ENCODE results near the gene EEF2. TPM values are rescaled to one million over a fixed set of nuclear protein-coding genes. Genes with fewer than 3 reads are reported as not detected.
A peak's percentile ranks its signal among the peaks of the same experiment; 100 is the strongest.
"Not testable (repeated sequence)": the region's sequence is repeated elsewhere in the genome, so short reads cannot be mapped to it uniquely, and the experiment has no call there.

The EEF2 gene
- total RNA-seq, 1 donor from 2014 or later = 3,162 TPM

DNA sequence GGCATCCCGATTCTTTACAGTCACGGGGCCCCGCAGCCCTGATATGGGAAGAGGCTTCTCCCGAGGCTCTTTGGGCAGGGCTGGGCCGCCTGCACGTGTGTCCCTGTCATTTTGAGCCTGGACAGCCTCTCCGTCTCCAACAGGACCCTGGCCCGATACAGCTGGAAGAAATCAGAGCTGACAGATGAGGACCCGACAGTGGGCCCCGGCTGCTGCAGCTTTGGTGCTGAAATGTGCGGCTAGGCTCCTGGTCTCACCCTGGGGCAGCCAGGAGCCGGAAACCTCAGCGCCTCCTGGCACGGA lies 25.5 kb upstream of the EEF2 start:
- Mint-ChIP-seq H3K4me3 (ENCODE audit: unreplicated experiment) (no peak overlapping the region), H3K9me3 (ENCODE audit: unreplicated experiment) (no peaks in the 10 kb centered on the region), H3K27ac (ENCODE audit: unreplicated experiment) (no peak overlapping the region), H3K36me3 (ENCODE audit: unreplicated experiment) (peaks cover 5% of the 10 kb centered on the region), H3K27me3 (ENCODE audit: unreplicated experiment) (no peaks in the 10 kb centered on the region), H3K4me1 (ENCODE audit: unreplicated experiment) (peaks cover 30% of the 10 kb centered on the region)
- DNase-seq (ENCODE audit: extremely low spot score, unreplicated experiment) = no peak
- TF ChIP-seq, protein P1, sequence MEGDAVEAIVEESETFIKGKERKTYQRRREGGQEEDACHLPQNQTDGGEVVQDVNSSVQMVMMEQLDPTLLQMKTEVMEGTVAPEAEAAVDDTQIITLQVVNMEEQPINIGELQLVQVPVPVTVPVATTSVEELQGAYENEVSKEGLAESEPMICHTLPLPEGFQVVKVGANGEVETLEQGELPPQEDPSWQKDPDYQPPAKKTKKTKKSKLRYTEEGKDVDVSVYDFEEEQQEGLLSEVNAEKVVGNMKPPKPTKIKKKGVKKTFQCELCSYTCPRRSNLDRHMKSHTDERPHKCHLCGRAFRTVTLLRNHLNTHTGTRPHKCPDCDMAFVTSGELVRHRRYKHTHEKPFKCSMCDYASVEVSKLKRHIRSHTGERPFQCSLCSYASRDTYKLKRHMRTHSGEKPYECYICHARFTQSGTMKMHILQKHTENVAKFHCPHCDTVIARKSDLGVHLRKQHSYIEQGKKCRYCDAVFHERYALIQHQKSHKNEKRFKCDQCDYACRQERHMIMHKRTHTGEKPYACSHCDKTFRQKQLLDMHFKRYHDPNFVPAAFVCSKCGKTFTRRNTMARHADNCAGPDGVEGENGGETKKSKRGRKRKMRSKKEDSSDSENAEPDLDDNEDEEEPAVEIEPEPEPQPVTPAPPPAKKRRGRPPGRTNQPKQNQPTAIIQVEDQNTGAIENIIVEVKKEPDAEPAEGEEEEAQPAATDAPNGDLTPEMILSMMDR (IDR thresholded peaks at IDR 0.05) = no peak

DNA sequence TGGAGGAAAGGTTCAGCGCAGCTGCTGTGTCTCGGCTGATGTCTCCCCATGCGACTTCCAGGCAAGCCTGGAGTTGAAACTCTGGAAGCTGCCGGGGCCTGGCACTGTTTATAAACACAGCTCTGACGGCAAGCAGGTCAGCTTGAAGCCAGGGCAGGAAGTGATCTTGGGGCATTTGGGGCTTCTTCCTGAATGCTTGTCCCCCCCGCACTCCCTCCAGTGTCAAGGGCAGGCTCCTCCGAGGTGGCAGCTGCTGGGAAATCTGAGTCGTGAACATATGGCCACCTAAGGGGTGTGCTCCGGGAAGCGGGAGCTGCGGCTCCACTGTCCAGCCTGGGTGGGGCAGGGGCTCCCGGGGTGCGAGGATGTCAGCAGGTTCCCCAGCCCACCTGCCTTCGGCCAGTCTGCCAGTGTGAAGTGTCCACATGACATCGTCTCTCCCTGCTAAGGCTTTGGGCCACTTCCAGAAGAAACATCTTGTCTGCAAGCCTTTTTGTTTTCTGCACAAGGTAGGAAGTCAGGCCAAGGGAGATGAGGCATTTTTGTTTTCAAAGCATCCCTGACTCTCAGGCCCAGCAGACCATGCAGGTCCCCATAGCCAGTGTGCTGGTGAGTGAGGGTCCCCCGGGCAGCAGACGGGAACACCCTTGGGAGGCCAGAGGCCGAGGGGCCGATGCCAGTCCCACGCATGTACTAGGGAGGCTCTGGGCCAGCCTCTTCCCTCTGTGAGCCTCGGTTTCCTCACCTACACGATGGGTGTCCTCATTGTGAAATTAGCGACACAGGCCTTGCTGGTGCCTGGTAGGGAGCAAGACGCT lies 24.9 kb upstream of the EEF2 start:
- DNase-seq (ENCODE audit: extremely low spot score, unreplicated experiment) = no peak
- Mint-ChIP-seq H3K36me3 (ENCODE audit: unreplicated experiment) (peaks cover 5% of the 10 kb centered on the region), H3K9me3 (ENCODE audit: unreplicated experiment) (no peaks in the 10 kb centered on the region), H3K4me1 (ENCODE audit: unreplicated experiment) (peaks cover 32% of the 10 kb centered on the region), H3K4me3 (ENCODE audit: unreplicated experiment) (peak overlapping the region; percentile 44), H3K27me3 (ENCODE audit: unreplicated experiment) (no peaks in the 10 kb centered on the region), H3K27ac (ENCODE audit: unreplicated experiment) (no peak overlapping the region)
- TF ChIP-seq, protein P1 (IDR thresholded peaks at IDR 0.05) = no peak

DNA sequence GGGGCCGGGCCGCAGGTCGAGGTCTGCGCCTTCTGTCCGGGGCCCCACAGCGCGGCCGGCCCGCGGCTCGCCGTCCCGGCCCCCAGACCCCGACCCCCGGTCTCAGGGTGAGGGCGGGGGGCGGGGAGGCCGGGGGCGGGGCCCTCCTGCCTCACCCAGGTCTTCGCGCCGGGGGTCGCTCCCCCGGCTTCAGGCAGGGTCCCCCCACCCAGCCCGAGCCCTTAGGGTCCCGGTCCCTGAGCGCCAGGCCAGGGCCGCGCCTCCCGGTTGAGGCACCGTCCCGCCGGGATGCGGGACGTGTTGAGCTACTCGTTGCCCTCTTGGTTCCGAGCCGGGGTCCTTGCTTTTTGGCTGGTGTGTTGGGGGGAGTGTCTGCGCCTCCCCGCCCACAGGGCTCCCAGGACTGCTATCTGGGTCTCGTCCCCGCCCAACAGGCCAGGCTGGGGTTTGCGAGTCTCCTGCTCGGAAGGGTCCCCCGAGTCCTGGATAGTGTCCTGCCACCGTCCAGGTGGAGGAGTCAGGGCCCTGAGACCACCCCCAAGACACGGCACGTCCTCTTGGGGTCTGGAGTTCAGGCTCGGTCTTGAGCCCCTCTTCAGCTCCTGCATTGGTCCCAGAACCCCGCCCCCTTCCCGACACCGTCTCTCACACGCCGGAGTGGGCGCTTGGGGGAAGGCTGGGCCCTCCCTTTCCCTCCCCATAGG lies 22.7 kb upstream of the EEF2 start:
- no peak for DNase-seq (ENCODE audit: extremely low spot score, unreplicated experiment)
- H3K4me1 Mint-ChIP-seq (ENCODE audit: unreplicated experiment) = peaks cover 32% of the 10 kb centered on the region
- peak overlapping the region; percentile 78 for H3K4me3 Mint-ChIP-seq (ENCODE audit: unreplicated experiment)
- TF ChIP-seq, protein P1 (IDR thresholded peaks at IDR 0.05) = no peak
- no peaks in the 10 kb centered on the region for H3K9me3 Mint-ChIP-seq (ENCODE audit: unreplicated experiment)
- no peaks in the 10 kb centered on the region for H3K27me3 Mint-ChIP-seq (ENCODE audit: unreplicated experiment)
- H3K27ac Mint-ChIP-seq (ENCODE audit: unreplicated experiment) = peak overlapping the region; percentile 68
- peaks cover 2% of the 10 kb centered on the region for H3K36me3 Mint-ChIP-seq (ENCODE audit: unreplicated experiment)

DNA sequence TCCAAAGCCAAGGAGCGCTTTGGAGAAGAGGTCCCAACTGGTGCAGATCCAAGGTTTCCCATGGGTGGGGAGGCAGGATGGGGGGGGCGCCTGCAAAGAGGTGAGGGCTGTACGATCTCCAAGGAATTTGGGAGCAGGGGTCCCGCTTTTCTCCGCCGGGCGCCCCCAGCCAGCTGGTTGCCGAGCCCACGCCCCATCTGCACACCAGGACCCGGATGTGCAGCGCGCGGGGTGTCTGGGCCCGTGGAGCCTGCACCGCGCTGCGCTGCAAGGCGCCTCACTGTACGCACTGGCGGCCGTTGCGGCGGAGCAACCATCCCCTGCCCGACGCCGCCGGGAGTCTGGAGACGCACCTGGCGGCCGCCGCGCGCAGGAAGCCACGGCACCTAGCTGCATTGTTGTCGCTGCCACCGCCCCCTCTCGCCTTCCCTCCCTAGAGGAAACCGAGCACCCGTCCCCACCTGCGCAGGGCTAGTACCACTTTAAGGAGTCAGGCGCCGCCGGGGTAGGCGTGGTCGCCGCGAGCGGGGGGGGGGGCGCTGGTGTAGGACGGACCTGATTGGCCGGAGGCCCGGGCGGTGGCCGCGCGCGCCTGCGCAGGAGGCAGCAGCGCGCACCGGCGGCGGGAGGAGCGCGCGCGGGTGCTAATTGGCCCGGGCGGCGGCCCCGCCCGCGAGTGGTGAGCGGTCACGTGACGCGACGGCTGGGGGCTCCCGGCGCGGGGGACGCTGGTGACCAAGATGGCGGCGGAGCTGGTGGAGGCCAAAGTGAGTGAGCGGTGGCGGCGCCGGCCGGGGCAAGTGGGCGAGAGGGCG lies 22.0 kb upstream of the EEF2 start, which contains the start of gene PIAS4:
TSS of gene PIAS4 (plus strand) at position 716 of the 815 bp plus-strand sequence. CDS start at position 741, 25 bp downstream.
- peak; percentile 99 for DNase-seq (ENCODE audit: extremely low spot score, unreplicated experiment)
- H3K27ac Mint-ChIP-seq (ENCODE audit: unreplicated experiment) = peak within 1 kb of the TSS; percentile 68
- no peaks in the 10 kb centered on the region for H3K9me3 Mint-ChIP-seq (ENCODE audit: unreplicated experiment)
- peak within 1 kb of the TSS; percentile 79 for H3K4me3 Mint-ChIP-seq (ENCODE audit: unreplicated experiment)
- H3K27me3 Mint-ChIP-seq (ENCODE audit: unreplicated experiment) = no peaks in the 10 kb centered on the region
- peaks cover 32% of the 10 kb centered on the region for H3K4me1 Mint-ChIP-seq (ENCODE audit: unreplicated experiment)
- H3K36me3 Mint-ChIP-seq (ENCODE audit: unreplicated experiment) = no peaks in the 10 kb centered on the region
- TF ChIP-seq, protein P1 (IDR thresholded peaks at IDR 0.05) = peak; percentile 11

GRCh38 chr19:4005436-4005835 lies 20.2 kb upstream of the EEF2 start:
- not testable (repeated sequence) for H3K9me3 Mint-ChIP-seq (ENCODE audit: unreplicated experiment); H3K36me3 Mint-ChIP-seq (ENCODE audit: unreplicated experiment); H3K27me3 Mint-ChIP-seq (ENCODE audit: unreplicated experiment); DNase-seq (ENCODE audit: extremely low spot score, unreplicated experiment); H3K27ac Mint-ChIP-seq (ENCODE audit: unreplicated experiment)
- peak overlapping the region; percentile 29 for H3K4me3 Mint-ChIP-seq (ENCODE audit: unreplicated experiment)
- H3K4me1 Mint-ChIP-seq (ENCODE audit: unreplicated experiment) = peaks cover 27% of the 10 kb centered on the region

- not testable (repeated sequence) for H3K27ac Mint-ChIP-seq (ENCODE audit: unreplicated experiment); DNase-seq (ENCODE audit: extremely low spot score, unreplicated experiment); H3K4me1 Mint-ChIP-seq (ENCODE audit: unreplicated experiment); H3K36me3 Mint-ChIP-seq (ENCODE audit: unreplicated experiment); H3K4me3 Mint-ChIP-seq (ENCODE audit: unreplicated experiment); H3K9me3 Mint-ChIP-seq (ENCODE audit: unreplicated experiment); H3K27me3 Mint-ChIP-seq (ENCODE audit: unreplicated experiment)
Observed at GRCh38 chr19:4000798-4001197, 15.5 kb upstream of the EEF2 start.

DNA sequence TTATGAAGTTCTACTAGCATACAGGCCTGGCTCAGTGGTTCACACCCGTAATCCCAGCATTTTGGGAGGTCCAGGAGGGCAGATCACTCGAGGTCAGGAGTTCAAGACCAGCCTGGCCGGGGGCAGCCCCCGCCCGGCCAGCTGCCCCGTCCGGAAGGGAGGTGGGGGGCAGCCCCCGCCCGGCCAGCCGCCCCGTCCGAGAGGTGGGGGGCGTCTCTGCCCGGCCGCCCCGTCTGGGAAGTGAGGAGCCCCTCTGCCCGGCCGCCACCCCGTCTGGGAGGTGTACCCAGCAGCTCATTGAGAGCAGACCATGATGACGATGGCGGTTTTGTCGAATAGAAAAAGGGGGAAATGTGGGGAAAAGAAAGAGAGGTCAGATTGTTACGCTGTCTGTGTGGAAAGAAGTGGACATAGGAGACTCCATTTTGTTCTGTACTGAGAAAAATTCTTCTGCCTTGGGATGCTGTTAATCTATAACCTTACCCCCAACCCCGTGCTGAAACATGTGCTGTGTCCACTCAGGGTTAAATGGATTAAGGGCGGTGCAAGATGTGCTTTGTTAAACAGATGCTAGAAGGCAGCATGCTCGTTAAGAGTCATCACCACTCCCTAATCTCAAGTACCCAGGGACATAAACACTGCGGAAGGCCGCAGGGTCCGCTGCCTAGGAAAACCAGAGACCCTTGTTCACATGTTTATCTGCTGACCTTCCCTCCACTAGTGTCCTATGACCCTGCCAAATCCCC lies 13.6 kb upstream of the EEF2 start:
- not testable (repeated sequence) for H3K4me1 Mint-ChIP-seq (ENCODE audit: unreplicated experiment); H3K9me3 Mint-ChIP-seq (ENCODE audit: unreplicated experiment); H3K27ac Mint-ChIP-seq (ENCODE audit: unreplicated experiment); H3K4me3 Mint-ChIP-seq (ENCODE audit: unreplicated experiment); H3K27me3 Mint-ChIP-seq (ENCODE audit: unreplicated experiment); DNase-seq (ENCODE audit: extremely low spot score, unreplicated experiment); H3K36me3 Mint-ChIP-seq (ENCODE audit: unreplicated experiment)
